Measurements from ENCODE around the gene MKI67. TPM values are rescaled to one million over a fixed set of nuclear protein-coding genes. Genes with fewer than 3 reads are reported as not detected.

MKI67 gene
- total and polyA plus RNA-seq, 2 experiments from 2014 or later: 7.9 to 63.6 TPM

GRCh38 chr10:128061306-128062300 is 64.6 kb downstream of the MKI67 start:
- H3K27ac ChIP-seq: peak overlapping the region; percentile 83

DNA sequence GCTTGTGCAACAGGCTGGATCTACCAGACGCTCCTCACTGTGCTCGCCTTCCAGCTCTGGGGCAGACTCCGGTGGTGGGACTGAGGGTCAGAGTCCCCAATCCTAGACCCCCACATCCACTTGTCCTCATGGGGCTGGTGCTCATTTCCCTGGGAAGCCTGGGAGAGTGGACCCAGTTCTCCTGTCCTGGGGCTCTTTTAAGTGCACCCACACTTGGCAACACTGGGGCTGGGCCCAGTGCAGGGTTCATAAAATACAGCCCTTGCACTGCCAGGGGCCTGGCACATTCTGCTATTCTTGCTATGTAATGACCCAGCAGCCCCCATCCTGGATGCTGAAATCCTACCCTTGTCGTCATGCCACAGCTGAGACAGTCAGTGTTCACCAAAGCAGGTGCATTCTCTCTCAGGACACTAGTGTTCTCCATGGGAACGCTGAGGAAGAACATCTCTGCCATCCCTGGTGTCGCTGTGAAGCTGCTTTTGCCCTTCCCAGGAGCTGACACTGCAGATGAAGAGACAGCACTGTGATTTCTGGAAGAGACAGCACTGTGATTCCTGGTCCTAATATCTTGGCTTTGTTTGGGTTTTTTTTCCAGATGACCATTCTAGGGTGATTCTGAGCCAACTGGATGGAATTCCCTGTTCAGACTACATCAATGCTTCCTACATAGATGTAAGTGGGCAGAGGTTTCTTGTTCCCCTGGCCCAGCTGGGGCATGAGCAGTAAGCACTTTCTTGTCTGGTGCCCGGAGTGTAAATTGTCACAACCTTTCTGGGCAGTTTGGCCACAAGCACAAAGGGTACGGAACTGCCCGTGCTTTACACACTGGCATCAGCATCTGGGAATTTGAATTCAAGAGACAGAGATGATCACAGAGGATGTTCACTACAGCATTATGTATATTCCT is 65.6 kb downstream of the MKI67 start:
- H3K36me3 ChIP-seq: no peaks in the 10 kb centered on the region

More at GRCh38 chr10:128061306-128062300, 64.6 kb downstream of the MKI67 start:
- H3K4me1 ChIP-seq (ENCODE audit: low read depth): peaks cover 41% of the 10 kb centered on the region
- H3K9me3 ChIP-seq (ENCODE audit: low read depth): no peaks in the 10 kb centered on the region
- H3K36me3 ChIP-seq: no peaks in the 10 kb centered on the region
- no peak overlapping the region for H3K4me3 ChIP-seq
- H3K27me3 ChIP-seq: no peaks in the 10 kb centered on the region
- TF ChIP-seq, protein P1, sequence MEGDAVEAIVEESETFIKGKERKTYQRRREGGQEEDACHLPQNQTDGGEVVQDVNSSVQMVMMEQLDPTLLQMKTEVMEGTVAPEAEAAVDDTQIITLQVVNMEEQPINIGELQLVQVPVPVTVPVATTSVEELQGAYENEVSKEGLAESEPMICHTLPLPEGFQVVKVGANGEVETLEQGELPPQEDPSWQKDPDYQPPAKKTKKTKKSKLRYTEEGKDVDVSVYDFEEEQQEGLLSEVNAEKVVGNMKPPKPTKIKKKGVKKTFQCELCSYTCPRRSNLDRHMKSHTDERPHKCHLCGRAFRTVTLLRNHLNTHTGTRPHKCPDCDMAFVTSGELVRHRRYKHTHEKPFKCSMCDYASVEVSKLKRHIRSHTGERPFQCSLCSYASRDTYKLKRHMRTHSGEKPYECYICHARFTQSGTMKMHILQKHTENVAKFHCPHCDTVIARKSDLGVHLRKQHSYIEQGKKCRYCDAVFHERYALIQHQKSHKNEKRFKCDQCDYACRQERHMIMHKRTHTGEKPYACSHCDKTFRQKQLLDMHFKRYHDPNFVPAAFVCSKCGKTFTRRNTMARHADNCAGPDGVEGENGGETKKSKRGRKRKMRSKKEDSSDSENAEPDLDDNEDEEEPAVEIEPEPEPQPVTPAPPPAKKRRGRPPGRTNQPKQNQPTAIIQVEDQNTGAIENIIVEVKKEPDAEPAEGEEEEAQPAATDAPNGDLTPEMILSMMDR (IDR thresholded peaks at IDR 0.05; ENCODE audit: low read depth, low read length): no peak
- DNase-seq (ENCODE audit: low read depth in 1 of 2, low spot score in 1 of 2): no peak

DNA sequence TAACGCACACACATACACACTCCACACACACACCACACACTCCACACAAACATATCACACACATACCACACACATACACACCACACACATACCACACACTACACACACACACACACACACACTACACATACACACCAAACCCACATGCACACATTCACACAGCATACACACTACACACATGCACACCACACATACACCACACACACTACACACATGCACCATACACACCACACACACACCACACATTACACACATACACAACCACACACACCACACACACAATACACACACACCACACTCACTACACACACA is 66.3 kb downstream of the MKI67 start:
- TF ChIP-seq, protein P1 (IDR thresholded peaks at IDR 0.05; ENCODE audit: low read depth, low read length): no peak
- no peaks in the 10 kb centered on the region for H3K36me3 ChIP-seq
- H3K27me3 ChIP-seq: no peaks in the 10 kb centered on the region
- H3K4me3 ChIP-seq: no peak overlapping the region
- DNase-seq (ENCODE audit: low read depth in 1 of 2, low spot score in 1 of 2): no peak
- H3K27ac ChIP-seq: no peak overlapping the region
- H3K4me1 ChIP-seq (ENCODE audit: low read depth): peaks cover 40% of the 10 kb centered on the region
- H3K9me3 ChIP-seq (ENCODE audit: low read depth): no peaks in the 10 kb centered on the region

More for the DNA sequence above, 65.6 kb downstream of the MKI67 start:
- TF ChIP-seq, protein P1 (IDR thresholded peaks at IDR 0.05; ENCODE audit: low read depth, low read length): no peak
- Histone ChIP-seq H3K27ac (no peak overlapping the region), H3K27me3 (no peaks in the 10 kb centered on the region), H3K9me3 (ENCODE audit: low read depth) (no peaks in the 10 kb centered on the region), H3K4me1 (ENCODE audit: low read depth) (peaks cover 41% of the 10 kb centered on the region), H3K4me3 (no peak overlapping the region)
- no peak for DNase-seq (ENCODE audit: low read depth in 1 of 2, low spot score in 1 of 2)

DNA sequence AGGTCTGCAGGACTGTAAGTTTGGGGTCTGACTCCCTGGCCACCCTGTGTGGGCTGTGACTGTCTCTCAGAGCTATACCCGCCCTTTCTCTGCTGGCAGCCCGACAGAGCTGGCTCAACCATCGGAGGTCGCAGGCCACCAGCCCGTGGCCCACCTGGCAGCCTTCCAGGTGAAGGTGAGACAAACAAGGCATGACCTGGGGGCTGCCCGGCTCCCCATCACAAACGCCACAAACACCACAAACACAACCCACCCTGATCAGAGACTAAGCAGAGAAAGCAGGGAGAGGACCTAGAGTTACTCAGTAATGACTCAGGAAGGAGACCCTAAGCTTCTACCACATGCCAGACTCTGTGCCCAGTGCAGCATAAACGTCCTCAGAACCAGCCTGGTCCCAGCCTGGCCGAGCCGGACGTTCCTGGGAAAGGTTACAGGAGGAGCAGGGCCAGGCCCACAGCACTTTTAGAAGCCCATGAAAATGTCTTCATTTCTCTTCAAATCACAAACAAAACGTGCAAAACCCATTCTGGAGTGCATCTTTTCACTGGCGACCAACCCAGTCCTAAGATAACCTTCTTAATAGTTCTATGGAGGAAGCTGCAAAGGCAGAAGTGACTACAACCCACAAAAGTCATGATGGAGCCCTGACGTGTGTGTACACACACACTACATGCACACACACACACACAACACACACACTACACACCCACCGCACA is 66.8 kb downstream of the MKI67 start:
- Histone ChIP-seq H3K27me3 (no peaks in the 10 kb centered on the region), H3K36me3 (no peaks in the 10 kb centered on the region), H3K9me3 (ENCODE audit: low read depth) (no peaks in the 10 kb centered on the region), H3K4me1 (ENCODE audit: low read depth) (peaks cover 36% of the 10 kb centered on the region), H3K4me3 (no peak overlapping the region), H3K27ac (no peak overlapping the region)
- TF ChIP-seq, protein P1 (IDR thresholded peaks at IDR 0.05; ENCODE audit: low read depth, low read length): no peak
- no peak for DNase-seq (ENCODE audit: low read depth in 1 of 2, low spot score in 1 of 2)

- DNase-seq (ENCODE audit: low read depth in 1 of 2, low spot score in 1 of 2): no peak
- Histone ChIP-seq H3K4me1 (ENCODE audit: low read depth) (peaks cover 30% of the 10 kb centered on the region), H3K36me3 (no peaks in the 10 kb centered on the region), H3K4me3 (no peak overlapping the region), H3K27me3 (no peaks in the 10 kb centered on the region), H3K27ac (no peak overlapping the region), H3K9me3 (ENCODE audit: low read depth) (no peaks in the 10 kb centered on the region)
- TF ChIP-seq, protein P1 (IDR thresholded peaks at IDR 0.05; ENCODE audit: low read depth, low read length): no peak
These were observed 67.5 kb downstream of the MKI67 start for GRCh38 chr10:128058750-128059134.

All from cardiac muscle cell (in vitro differentiated cells and primary cell).